Posterior cingulate gyrus (tissue), 11 donors: Measurements from ENCODE around the gene THOC7.

Experiments
- DNase-seq, 10 donors: peaks; one replicate each; pipeline versions ENCODE4 v3.0.0 to v3.0.0-alpha.2; 2020 to 2021; ENCODE audit warnings: mixed read lengths in 3 of 10
- intact Hi-C: fragments of 100-400 bp; cut with DNase I; formaldehyde crosslinking; loops from one replicate; pipeline ENCODE4 v1.15.1; 2023

Gene THOC7

GRCh38 chr3:63880653-63881052 lies 17.0 kb upstream of the THOC7 start:
- DNase-seq = no peak
- intact Hi-C loops = no loop called here

- intact Hi-C loops = no loop called here
- DNase-seq = no peak
These were observed 14.9 kb upstream of the THOC7 start for GRCh38 chr3:63878394-63879060.

GRCh38 chr3:63877737-63878393 lies 14.3 kb upstream of the THOC7 start:
- intact Hi-C loops = no loop called here
- no peak for DNase-seq

GRCh38 chr3:63876260-63876659 lies 12.7 kb upstream of the THOC7 start:
- intact Hi-C loops = no loop called here

GRCh38 chr3:63875510-63875909 lies 11.9 kb upstream of the THOC7 start:
- no peak for DNase-seq
- intact Hi-C loops = no loop called here

More at GRCh38 chr3:63876260-63876659, 12.7 kb upstream of the THOC7 start:
- no peak for DNase-seq

- intact Hi-C loops = no loop called here
- no peak for DNase-seq
These were observed 11.2 kb upstream of the THOC7 start for GRCh38 chr3:63874769-63875168.

- DNase-seq = no peak
These were observed 8.7 kb upstream of the THOC7 start for GRCh38 chr3:63872135-63872924.

GRCh38 chr3:63870615-63871005 lies 7.0 kb upstream of the THOC7 start:
- no peak for DNase-seq
- intact Hi-C loops = no loop called here

More at GRCh38 chr3:63872135-63872924, 8.7 kb upstream of the THOC7 start:
- intact Hi-C loops = no loop called here

GRCh38 chr3:63869940-63870614 lies 6.5 kb upstream of the THOC7 start:
- intact Hi-C loops = no loop called here
- no peak for DNase-seq

- intact Hi-C loops = no loop called here
These were observed 3.6 kb upstream of the THOC7 start for GRCh38 chr3:63867225-63867624.

GRCh38 chr3:63864965-63865327 lies 1.3 kb upstream of the THOC7 start:
- DNase-seq = no peak
- intact Hi-C loops = loop anchor here (1.0 kb wide), 1 partner anchor 47 kb away; the partner anchor contains the start of gene SCAANT1

More at GRCh38 chr3:63867225-63867624, 3.6 kb upstream of the THOC7 start:
- DNase-seq = no peak

GRCh38 chr3:63864008-63864964 lies 681 bp upstream of the THOC7 start:
- intact Hi-C loops = loop anchor here (1.0 kb wide), 1 partner anchor 48 kb away; the partner anchor contains the start of gene SCAANT1
- peak in 6 of 10 donors; percentile 11 to 73 (median 27) for DNase-seq

- intact Hi-C loops = no loop called here
- DNase-seq = no peak
These were observed 828 bp downstream of the THOC7 start for GRCh38 chr3:63862804-63863149.

GRCh38 chr3:63861306-63861705 lies 2.3 kb downstream of the THOC7 start:
- intact Hi-C loops = loop anchor here (2.0 kb wide), 1 partner anchor 49 kb away; no protein-coding TSS in a partner anchor
- no peak for DNase-seq

- DNase-seq = no peak
- intact Hi-C loops = loop anchor here (2.0 kb wide), 1 partner anchor 50 kb away; no protein-coding TSS in a partner anchor
These were observed 2.8 kb downstream of the THOC7 start for GRCh38 chr3:63860776-63861175.

GRCh38 chr3:63857311-63857710 lies 6.3 kb downstream of the THOC7 start:
- intact Hi-C loops = no loop called here
- DNase-seq = no peak

GRCh38 chr3:63855333-63855940 lies 8.2 kb downstream of the THOC7 start:
- intact Hi-C loops = no loop called here
- no peak for DNase-seq

GRCh38 chr3:63853106-63853505 lies 10.5 kb downstream of the THOC7 start:
- intact Hi-C loops = no loop called here

GRCh38 chr3:63851287-63851686 lies 12.3 kb downstream of the THOC7 start:
- DNase-seq = no peak
- intact Hi-C loops = no loop called here

More at GRCh38 chr3:63853106-63853505, 10.5 kb downstream of the THOC7 start:
- DNase-seq = peak in 1 of 10 donors; percentile 49
